GM19099 (cell line): ENCODE measurements around the gene GBA3.

Source experiments
- POLR2A ChIP-seq: IDR thresholded peaks from 3 replicates; pipeline ENCODE4 v1.6.1; 2011; ENCODE audit warnings: low read depth; ENCODE audit not compliant: insufficient read length; ENCODE audit errors: extremely low read depth

The GBA3 gene

DNA sequence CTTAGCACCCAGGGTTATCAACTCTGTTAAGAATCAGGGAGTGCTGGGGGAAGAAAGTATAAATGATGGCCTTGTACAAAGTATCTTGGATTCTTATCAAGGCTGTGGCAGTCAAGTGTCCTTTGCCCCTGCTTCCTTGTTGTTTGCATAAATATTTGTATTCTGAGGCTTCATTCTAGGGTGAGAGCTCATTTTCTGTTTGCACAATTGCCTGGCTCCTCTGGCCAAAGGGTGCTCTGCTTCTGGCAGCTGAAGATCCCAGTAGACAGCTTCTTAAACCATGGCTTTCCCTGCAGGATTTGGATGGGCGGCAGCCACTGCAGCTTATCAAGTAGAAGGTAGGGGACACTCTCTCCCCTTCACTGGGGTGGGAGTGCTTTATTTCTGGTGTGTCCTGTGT lies at the start of gene GBA3:
Gene GBA3, plus strand, starts transcription at position 202 of the 400 bp plus-strand sequence.
- no peak for TF ChIP-seq POLR2A

DNA sequence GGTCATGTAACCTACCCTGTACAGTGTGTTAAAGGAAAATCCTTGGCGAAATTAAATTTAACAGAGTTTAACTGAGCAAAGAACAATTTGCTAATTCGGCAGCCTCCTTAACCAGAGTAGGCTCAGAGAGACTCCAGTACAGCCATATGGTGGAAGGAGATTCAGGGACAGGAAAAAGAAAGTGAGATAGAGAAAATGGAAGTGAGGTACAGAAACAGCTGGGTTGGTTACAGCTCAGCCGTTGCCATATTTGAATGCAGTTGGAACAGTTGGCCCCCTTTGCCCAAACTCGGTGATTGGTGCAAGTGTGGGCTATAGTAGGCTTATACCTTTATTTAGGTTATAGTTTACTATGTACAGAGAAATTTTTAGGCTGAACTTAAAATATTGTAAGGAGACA lies 48.8 kb upstream of the GBA3 start:
- no peak for TF ChIP-seq POLR2A

DNA sequence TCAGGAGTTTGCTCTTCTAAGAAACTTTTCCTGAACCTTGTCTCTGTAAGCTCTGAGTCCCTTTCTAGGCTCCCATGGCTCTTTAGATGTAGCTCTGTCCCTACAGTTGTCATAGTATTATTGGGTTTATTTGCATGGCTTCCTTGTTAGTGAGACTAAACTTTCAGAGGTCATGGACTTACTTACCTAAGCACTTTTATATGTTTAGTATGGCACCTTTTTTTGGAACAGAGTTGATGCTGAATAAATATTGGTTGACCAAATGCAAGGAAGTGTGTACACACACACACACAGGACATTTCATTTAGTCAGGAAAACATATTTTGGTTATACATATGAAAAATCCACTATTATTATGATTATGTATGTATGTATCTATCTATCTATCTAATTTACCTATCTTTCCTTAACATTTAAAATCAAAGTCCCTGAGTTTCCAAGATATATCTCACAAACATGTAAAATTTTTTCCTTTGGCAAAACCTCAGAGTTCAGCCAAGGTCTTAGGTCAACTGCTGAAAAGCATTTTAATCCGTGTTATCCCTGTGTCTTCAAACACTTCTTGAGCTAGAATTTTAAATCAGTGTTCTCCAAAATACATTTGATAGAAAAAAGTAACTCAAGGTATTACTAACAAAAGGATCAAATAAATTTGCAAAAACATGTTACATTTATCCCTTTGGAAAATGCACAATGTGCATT lies 47.1 kb upstream of the GBA3 start:
- TF ChIP-seq POLR2A = no peak

DNA sequence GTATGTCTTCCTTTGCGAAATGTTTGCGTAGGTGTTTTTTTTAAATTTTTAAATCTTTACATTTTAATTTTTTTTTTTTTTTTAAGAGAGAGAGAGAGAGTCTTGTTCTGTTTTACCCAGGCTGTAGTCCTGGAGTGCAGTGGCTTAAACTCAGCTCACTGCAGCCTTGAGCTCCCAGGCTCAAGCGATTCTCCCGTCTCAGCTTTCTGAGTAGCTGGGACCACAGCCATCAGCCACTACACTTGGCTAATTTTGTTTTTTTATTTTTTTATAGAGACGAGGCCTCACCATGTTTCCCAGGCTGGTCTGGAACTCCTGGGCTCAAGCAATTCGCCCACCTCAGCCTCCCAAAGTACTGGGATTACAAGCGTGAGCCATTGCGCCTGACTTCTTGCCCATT lies 43.7 kb upstream of the GBA3 start:
- TF ChIP-seq POLR2A = no peak

DNA sequence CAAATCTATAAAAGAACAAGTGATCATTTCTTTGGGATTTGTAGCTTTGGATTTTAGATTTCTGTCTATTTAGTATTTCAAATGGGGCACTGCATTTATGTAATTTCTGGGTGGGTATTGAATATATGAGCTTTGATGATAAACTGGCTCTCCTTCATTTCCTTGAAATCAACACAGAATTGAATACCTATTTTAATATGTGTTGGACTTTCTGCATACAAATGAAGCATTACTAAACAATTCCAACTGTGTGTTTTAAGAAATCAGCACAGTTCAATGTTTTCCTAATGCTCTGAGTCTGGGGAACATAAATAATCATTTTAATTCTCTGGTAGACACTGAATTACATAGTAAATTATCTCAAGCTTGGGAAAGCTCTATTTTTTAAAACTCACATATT lies 42.0 kb upstream of the GBA3 start:
- TF ChIP-seq POLR2A = no peak

DNA sequence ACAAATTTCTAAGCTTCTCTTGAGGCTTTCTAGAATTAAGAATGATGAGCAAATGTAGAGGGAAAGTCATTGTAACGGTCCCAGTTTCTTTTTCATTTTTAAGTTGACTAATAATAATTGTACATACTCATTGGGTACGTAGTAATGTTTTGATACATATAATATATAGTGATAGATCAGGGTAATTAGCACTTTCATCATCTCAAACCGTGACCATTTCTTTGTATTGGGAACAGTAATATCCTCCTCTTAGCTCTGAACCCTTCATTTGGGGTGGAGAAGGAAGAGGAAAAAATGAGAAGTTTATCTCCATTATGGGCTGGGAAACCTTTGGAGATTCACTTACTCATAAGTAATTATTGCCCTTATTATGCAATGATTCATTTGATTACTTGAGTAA lies 39.0 kb upstream of the GBA3 start:
- no peak for TF ChIP-seq POLR2A

DNA sequence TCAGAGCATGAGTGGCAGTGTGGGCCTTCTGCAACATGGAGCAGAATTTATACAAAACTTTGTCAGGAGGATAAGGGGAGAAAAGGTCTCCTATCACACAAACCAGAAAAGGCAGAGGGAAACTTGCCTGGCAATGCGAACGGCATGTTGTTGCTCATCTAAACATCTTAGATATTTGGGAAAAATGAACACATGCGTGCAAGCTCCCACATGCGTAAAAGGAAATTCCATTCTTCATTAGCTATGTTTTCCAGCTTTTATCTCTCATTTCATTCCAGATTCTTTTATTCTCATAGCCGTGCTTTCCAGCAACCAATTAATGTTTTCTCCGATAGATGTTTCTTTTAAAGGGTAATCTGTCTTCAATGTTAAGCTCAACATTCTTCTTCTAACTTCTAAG lies 31.3 kb upstream of the GBA3 start:
- TF ChIP-seq POLR2A = no peak

DNA sequence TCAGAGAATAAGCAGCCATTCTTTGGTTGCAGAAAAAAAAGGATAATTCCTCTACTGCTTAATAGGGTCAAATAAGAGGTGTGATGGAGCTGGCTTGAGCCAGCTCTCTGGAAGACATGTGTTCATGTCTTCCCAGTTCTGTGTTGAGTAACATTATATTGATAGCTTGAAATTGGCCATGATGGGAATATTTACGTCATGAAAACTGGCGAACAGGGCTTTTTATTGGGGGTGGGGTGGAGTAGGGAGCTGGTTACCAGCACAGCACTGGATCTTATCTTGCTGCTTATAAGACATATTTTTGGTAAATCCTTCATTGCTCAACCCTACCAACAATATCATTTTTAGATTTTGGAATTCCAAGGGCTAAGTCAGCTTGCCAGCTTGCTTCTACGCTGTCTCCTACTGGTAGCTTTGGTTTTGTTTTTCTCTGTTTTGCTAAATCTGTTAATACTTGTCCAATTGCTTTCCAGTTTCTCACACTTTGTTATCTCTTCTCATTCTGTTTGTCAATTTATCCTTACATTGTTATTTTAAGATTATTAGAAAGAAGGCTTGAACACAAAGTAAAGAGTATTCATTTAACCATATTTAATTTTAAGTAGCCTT lies 25.3 kb upstream of the GBA3 start:
- TF ChIP-seq POLR2A = no peak

DNA sequence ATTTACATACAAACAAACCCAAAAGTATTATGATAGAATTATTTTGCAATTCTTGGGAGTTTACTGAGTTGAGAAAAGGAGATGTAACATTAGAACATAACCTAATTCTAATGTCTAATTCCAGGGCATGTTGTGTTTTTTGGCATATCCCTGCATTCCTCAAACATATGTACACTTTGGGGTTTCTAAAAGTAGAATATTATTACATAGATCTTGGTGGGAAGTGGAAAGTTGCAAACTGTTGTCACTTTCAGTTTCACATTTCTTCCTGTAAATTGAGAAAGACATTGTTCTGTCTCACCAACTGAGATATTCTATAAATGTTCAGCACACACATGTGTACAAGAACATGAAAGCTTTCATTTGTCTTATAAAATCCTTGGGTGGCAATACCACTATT lies 24.4 kb upstream of the GBA3 start:
- TF ChIP-seq POLR2A = no peak

DNA sequence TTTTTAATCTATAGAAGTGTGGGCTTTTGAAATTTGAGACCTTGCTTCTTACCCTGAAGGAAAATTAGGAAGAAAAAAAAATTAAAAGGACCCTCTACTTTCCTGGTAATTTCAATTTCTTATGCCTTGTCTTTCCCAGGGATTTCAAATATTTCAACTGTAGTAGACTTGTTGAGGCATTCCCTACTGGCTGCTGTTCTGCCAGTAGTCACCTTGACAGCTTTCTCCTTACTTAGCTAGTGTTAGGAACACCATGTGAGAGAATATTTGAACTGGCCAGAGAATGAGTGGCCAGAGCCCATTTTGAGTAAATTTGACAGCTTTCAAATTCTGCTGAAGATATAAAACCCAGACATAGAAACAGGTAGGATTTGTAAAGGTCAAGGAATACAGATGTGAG lies 24.0 kb upstream of the GBA3 start:
- no peak for TF ChIP-seq POLR2A

DNA sequence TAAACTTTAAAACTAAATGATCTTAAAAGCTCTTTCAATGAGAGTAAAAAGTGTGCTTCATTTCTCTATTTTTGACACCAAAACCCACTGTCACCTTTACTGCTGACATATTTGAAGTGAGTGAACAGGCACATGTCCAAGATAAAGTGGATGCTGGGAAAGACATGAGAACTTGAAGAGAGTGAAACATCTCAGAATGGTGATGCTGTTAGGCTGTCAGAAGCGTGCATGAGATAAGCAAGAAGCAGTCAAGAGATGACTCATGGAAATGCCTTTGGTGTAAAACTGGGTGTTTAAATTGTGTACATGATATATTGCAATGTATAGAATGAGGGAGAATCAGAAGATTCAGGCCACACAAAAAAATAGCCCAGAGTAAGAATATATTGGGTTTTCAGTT lies 21.8 kb upstream of the GBA3 start:
- no peak for TF ChIP-seq POLR2A

DNA sequence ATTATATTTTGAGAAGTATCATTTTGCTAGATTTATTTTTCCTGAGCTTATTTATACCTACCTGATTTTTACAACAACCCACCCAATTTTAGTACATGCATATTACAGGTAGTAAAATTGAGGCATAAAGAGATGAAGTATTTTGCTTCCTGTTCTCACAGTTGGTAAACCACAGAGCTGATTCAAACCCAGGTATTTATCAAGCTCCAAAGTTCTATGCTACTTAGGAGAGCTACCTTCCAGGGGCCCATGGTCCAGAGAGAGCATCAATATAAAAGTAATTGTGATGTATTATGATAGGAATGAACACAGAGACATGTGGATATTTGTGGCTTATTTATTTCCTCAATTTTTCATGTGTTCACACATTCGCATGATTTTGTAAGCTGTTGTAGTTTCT lies 20.2 kb upstream of the GBA3 start:
- no peak for TF ChIP-seq POLR2A

DNA sequence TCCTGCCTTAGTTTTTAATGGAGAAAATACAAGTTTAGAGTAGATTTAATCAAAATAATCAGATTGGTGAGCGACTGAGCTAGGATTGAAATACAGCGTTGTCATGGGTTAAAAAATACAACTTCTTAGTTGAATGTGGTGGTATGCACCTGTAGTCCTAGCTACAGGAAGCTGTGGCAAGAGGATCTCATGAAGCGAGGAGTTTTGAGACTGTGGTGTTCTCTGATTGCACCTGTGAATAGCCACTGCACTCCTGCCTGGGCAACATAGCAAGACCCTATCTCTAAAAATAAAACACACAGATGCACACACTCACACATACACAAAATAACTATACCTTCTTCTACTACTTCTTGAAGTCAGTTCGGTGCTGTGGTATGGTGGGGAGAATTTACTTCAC lies 19.8 kb upstream of the GBA3 start:
- no peak for TF ChIP-seq POLR2A

DNA sequence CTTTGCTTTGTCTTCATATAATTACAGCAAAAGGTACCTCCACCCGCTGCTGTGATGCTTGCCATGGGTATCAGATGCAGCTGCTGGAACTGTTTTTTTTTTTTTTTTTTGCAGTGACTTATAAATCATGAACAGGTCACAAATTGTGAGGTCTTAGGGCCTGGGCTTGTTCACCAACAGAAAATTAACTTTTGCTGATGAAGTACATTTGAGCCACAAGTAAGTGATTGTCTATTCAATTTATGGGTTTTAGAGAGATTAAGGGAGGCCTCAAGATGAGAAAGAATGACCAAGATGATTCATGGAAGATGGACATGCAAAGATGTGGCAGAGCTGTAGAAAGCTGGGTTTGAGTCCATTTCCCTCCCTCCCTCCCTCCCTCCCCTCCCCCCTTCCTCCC lies 18.0 kb upstream of the GBA3 start:
- TF ChIP-seq POLR2A = no peak

DNA sequence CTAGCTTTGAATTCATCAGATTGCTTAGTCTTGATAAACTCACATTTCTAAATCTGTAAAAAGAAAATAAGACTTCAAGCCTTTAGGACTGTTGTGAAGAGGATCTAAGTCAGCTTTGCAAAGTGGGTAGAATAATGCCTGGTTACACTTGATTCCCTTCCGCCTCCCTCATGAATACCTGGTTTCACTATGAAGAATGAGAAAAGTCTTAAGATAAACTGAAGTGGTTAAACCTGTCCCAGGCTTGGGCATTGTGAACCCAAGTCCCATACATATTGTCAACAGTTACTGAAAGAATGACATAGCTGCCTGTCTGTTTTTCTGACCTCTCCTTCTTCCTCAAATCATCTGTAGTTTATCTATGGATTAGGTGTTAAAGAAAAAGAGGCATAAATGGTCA lies 16.7 kb upstream of the GBA3 start:
- TF ChIP-seq POLR2A = no peak

DNA sequence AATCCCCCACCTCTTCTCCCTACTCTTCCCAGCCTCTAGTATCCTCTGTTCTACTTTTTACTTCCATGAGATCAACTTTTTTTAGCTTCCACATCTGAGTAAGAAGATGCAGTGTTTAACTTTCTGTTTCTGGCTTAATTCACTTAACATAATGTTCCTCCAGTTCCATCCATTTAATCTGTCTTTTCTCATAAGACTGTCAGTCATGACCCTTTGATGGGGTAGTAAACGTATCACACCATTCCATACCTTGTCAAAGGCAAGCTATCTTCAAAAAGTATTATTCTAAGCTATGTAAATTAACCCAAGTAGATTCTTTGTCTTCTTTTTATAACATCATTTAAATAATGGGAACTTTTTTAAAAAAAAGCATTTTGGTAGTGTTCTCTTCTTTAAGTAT lies 15.0 kb upstream of the GBA3 start:
- no peak for TF ChIP-seq POLR2A
